Esophagus squamous epithelium (tissue), 5 donors: ENCODE data around the gene CTNNA2. TPM values are rescaled to one million over a fixed set of nuclear protein-coding genes. Genes with fewer than 3 reads are reported as not detected.

Source experiments
- DNase-seq: peaks from one replicate; lab custom pipeline; 2025; lab: John Stamatoyannopoulos, UW
- H3K27ac ChIP-seq, 4 donors: fragments of 200-600 bp; sonication (generic); one replicate each; pipeline ENCODE4 v1.5.1; 2016 to 2019; ENCODE audit warnings: mild to moderate bottlenecking in 1 of 4
- H3K27me3 ChIP-seq, 4 donors: fragments of 200-600 bp; sonication (generic); 1 replicate in 3 of 4; 2 replicates in 1 of 4; pipeline versions ENCODE4 v1.5.1 to v1.6.0; 2017 to 2021; ENCODE audit warnings: antibody characterized with exemption in 1 of 4
- H3K36me3 ChIP-seq, 3 donors: fragments of 200-600 bp; sonication (generic); one replicate each; pipeline ENCODE4 v1.5.1; 2016 to 2019
- H3K4me1 ChIP-seq, 3 donors: fragments of 200-600 bp; sonication (generic); one replicate each; pipeline ENCODE4 v1.5.1; 2017 to 2019
- H3K4me3 ChIP-seq, 4 donors: fragments of 200-600 bp; sonication (generic); 1 replicate in 3 of 4; 2 replicates in 1 of 4; pipeline ENCODE4 v1.5.1; 2016 to 2019; ENCODE audit warnings: mild to moderate bottlenecking in 2 of 4, moderate library complexity in 1 of 4
- H3K9me3 ChIP-seq, 3 donors: fragments of 200-600 bp; sonication (generic); one replicate each; pipeline ENCODE4 v1.5.1; 2016 to 2019
- POLR2A ChIP-seq, 4 donors: fragments of 450-650 bp; IDR thresholded peaks; one replicate each; pipeline ENCODE4 v1.6.1; 2017; ENCODE audit warnings: antibody characterized with exemption in 4 of 4, mild to moderate bottlenecking in 4 of 4, moderate library complexity in 3 of 4
- WGBS, 2 donors: methylation state at CpG; one replicate each; pipeline ENCODE4 v1.1.5; 2018; 5-methylcytosine and 5-hydroxymethylcytosine counted together
- intact Hi-C: fragments of 100-400 bp; cut with DNase I; formaldehyde crosslinking; loops from one replicate; pipeline ENCODE4 v1.15.0; 2022
- total RNA-seq, 4 donors: library from RNA; depleted of rRNA; stranded (reverse); fragments of >200 nt; gene quantifications; one replicate each; pipeline ENCODE4 v1.1.0, GENCODE V29; 2016
- TF ChIP-seq, protein P1 (sequence below), 6 experiments: fragments of 450-650 bp in 4 of 6; fragments of 200-600 bp in 2 of 6; sonication (generic) in 2 of 6; IDR thresholded peaks; one replicate each; pipeline ENCODE4 v1.5.1; 2016 to 2019; ENCODE audit warnings: antibody characterized with exemption in 6 of 6, mild to moderate bottlenecking in 4 of 6, moderate library complexity in 4 of 6
- donor health status: DM: yes; HTN: yes; CAD: no.

CTNNA2 gene
- total RNA-seq, 4 donors from 2014 or later = not detected

DNA sequence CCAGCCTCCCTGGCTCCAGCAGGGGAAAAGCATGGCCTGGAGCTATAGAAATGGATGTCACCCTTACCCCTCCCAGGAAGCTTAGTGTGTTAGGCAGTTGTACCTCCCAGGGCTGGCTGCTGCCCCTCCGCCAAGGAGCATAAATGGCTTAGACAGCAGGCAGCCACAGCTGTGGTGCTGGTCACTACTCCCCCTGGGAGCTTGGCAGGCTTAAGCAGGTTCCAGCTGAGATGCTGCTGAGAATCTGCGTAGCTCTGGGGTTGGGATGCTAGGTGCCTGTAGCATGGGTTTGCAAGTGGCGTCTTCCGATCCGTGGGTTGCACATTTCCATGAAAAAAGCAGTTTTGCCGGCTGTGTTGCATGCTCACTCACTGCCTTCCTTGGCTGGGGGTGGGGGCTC, 369.7 kb downstream of the CTNNA2 start:
- H3K36me3 ChIP-seq = no peaks in the 10 kb centered on the region
- intact Hi-C loops = no loop called here
- no peaks in the 10 kb centered on the region for H3K27me3 ChIP-seq
- TF ChIP-seq POLR2A (IDR thresholded peaks at IDR 0.05) = no peak
- TF ChIP-seq, protein P1, sequence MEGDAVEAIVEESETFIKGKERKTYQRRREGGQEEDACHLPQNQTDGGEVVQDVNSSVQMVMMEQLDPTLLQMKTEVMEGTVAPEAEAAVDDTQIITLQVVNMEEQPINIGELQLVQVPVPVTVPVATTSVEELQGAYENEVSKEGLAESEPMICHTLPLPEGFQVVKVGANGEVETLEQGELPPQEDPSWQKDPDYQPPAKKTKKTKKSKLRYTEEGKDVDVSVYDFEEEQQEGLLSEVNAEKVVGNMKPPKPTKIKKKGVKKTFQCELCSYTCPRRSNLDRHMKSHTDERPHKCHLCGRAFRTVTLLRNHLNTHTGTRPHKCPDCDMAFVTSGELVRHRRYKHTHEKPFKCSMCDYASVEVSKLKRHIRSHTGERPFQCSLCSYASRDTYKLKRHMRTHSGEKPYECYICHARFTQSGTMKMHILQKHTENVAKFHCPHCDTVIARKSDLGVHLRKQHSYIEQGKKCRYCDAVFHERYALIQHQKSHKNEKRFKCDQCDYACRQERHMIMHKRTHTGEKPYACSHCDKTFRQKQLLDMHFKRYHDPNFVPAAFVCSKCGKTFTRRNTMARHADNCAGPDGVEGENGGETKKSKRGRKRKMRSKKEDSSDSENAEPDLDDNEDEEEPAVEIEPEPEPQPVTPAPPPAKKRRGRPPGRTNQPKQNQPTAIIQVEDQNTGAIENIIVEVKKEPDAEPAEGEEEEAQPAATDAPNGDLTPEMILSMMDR (IDR thresholded peaks at IDR 0.05) = no peak
- WGBS, 2 donors = 83 to 90% methylated on average over 4 of the region's 6 CpGs
- H3K9me3 ChIP-seq = no peaks in the 10 kb centered on the region
- no peak overlapping the region for H3K27ac ChIP-seq
- no peaks in the 10 kb centered on the region for H3K4me1 ChIP-seq
- DNase-seq = no peak
- H3K4me3 ChIP-seq = no peak overlapping the region

- H3K36me3 ChIP-seq = no peaks in the 10 kb centered on the region
- H3K27ac ChIP-seq = no peak overlapping the region
- H3K4me3 ChIP-seq = no peak overlapping the region
- TF ChIP-seq POLR2A (IDR thresholded peaks at IDR 0.05) = no peak
- TF ChIP-seq, protein P1 (IDR thresholded peaks at IDR 0.05) = peak in 5 of 6 experiments; percentile 44 to 68 (median 49)
- no peaks in the 10 kb centered on the region for H3K9me3 ChIP-seq
- WGBS, 2 donors = 31 to 34% methylated on average over 7 of the region's 7 CpGs
- H3K27me3 ChIP-seq = no peaks in the 10 kb centered on the region
- H3K4me1 ChIP-seq = no peaks in the 10 kb centered on the region
- DNase-seq = no peak
- intact Hi-C loops = no loop called here
Observed at GRCh38 chr2:79887747-79888374, 375.0 kb downstream of the CTNNA2 start.

GRCh38 chr2:79892123-79892522, 379.3 kb downstream of the CTNNA2 start:
- 46 to 53% methylated on average over 2 of the region's 2 CpGs for WGBS, 2 donors
- TF ChIP-seq POLR2A (IDR thresholded peaks at IDR 0.05) = no peak
- TF ChIP-seq, protein P1 (IDR thresholded peaks at IDR 0.05) = no peak
- Histone ChIP-seq H3K27ac (no peak overlapping the region), H3K27me3 (no peaks in the 10 kb centered on the region), H3K36me3 (no peaks in the 10 kb centered on the region), H3K4me3 (no peak overlapping the region), H3K9me3 (no peaks in the 10 kb centered on the region), H3K4me1 (no peaks in the 10 kb centered on the region)
- DNase-seq = no peak
- intact Hi-C loops = no loop called here

DNA sequence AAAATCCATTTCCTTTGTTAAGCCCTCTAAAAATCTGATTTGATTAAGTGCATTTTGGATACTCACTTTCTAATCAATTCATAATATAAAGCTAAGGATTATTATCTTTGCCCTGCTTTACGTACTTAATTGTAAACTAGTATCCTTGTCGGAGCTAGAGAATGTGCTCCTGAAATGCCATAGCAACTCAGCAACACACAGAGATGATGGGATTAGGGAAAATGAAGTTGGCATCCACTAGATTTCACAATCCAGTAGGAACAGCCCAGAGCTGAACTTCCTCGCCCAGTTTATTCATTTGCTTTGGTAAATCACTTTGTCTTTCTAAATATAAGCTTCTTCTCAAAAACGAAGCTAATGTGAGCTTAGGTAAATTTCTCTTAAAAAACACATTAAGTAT, 386.3 kb downstream of the CTNNA2 start:
- intact Hi-C loops = no loop called here
- H3K4me1 ChIP-seq = no peaks in the 10 kb centered on the region
- no peak overlapping the region for H3K4me3 ChIP-seq
- H3K27ac ChIP-seq = no peak overlapping the region
- WGBS, 2 donors = 58 to 61% methylated on average over 4 of the region's 4 CpGs
- no peak for DNase-seq
- H3K9me3 ChIP-seq = no peaks in the 10 kb centered on the region
- TF ChIP-seq, protein P1 (IDR thresholded peaks at IDR 0.05) = no peak
- no peak for TF ChIP-seq POLR2A (IDR thresholded peaks at IDR 0.05)
- no peaks in the 10 kb centered on the region for H3K27me3 ChIP-seq
- no peaks in the 10 kb centered on the region for H3K36me3 ChIP-seq

DNA sequence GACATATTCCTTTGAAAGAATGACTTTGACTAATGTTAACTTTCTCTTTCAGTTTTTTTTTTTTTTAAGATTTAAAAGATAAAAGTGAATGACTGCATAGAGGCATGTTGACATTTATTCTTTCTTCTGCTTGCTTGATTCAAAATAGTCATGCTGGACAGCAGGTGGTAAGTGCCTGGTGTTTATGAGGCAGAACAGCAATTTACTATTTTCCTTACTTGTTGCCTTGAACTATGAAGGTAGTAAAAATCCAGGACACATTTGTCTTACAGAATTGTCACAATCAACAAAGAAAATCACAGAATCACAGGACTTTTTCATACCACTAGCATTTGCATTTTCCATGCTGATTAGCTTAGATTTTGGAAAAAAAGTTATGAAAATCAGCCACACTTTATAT, 388.3 kb downstream of the CTNNA2 start:
- H3K27me3 ChIP-seq = no peaks in the 10 kb centered on the region
- H3K36me3 ChIP-seq = no peaks in the 10 kb centered on the region
- no peak for TF ChIP-seq POLR2A (IDR thresholded peaks at IDR 0.05)
- TF ChIP-seq, protein P1 (IDR thresholded peaks at IDR 0.05) = no peak
- H3K27ac ChIP-seq = no peak overlapping the region
- intact Hi-C loops = no loop called here
- no peaks in the 10 kb centered on the region for H3K9me3 ChIP-seq
- H3K4me3 ChIP-seq = no peak overlapping the region
- no peak for DNase-seq
- H3K4me1 ChIP-seq = no peaks in the 10 kb centered on the region
